Measurements from ENCODE around the gene CYP3A4. TPM values are rescaled to one million over a fixed set of nuclear protein-coding genes. Genes with fewer than 3 reads are reported as not detected.

CYP3A4 gene
- total and polyA plus RNA-seq, 2 of the 8 experiments (the other 6 are each of a cell fraction or from before 2014, with no cell fraction given) = not detected

GRCh38 chr7:99798972-99799371 lies 15.0 kb upstream of the CYP3A4 start:
- WGBS, 2 experiments (ENCODE audit: extremely low coverage in 1 of 2, insufficient coverage in 1 of 2, insufficient read length in 1 of 2, insufficient replicate concordance in 2 of 2, low coverage in 1 of 2, low lambda C conversion rate in 2 of 2, missing lambda C conversion rate in 1 of 2) = 86% methylated on average over 2 of the region's 2 CpGs; no CpG with 5 or more reads in 1 of the 2 experiments
- Histone ChIP-seq H3K4me3 (ENCODE audit: extremely low read depth in 1 of 4, insufficient read depth in 2 of 4, low read depth in 3 of 4, low read length in 4 of 4) (no peak overlapping the region), H2BK15ac (ENCODE audit: low read length) (no peak overlapping the region), H2AFZ (ENCODE audit: low read length) (no peak overlapping the region), H2AK5ac (ENCODE audit: low read depth, low read length) (no peak overlapping the region), H3K23ac (ENCODE audit: insufficient read length) (no peak overlapping the region), H2BK5ac (ENCODE audit: low read depth, low read length) (no peak overlapping the region), H3K23me2 (ENCODE audit: low read depth, low read length) (no peaks in the 10 kb centered on the region), H4K8ac (ENCODE audit: extremely low read depth, insufficient read depth, low read length) (no peak overlapping the region), H3K27ac (ENCODE audit: low read depth, low read length) (no peak overlapping the region), H3K27me3 (replicated peaks in 1 of 4; ENCODE audit: control insufficient read depth in 3 of 4, extremely low read depth in 1 of 4, insufficient read depth in 3 of 4, low read length in 3 of 4) (no peaks in the 10 kb centered on the region), H3K4me2 (ENCODE audit: insufficient read depth in 1 of 2, low read depth in 2 of 2, low read length in 2 of 2) (no peak overlapping the region), H4K91ac (replicated peaks; ENCODE audit: insufficient read length, low read length) (no peak overlapping the region), H2BK20ac (ENCODE audit: low read length) (no peak overlapping the region), H3K9me3 (ENCODE audit: insufficient read depth in 2 of 2, low read depth in 1 of 2, low read length in 1 of 2) (peaks cover 8% of the 10 kb centered on the region in 2 experiments; a peak in 3 of 4 replicates), H3K14ac (ENCODE audit: insufficient read length) (no peak overlapping the region), H3K36me3 (ENCODE audit: control insufficient read depth in 2 of 4, insufficient read depth in 4 of 4, low read length in 3 of 4) (no peaks in the 10 kb centered on the region), H2BK12ac (ENCODE audit: low read depth, low read length) (no peak overlapping the region), H4K20me1 (replicated peaks in 1 of 2; ENCODE audit: control insufficient read depth in 1 of 2, insufficient read depth in 2 of 2, low read length in 2 of 2) (no peaks in the 10 kb centered on the region), H4K5ac (ENCODE audit: insufficient read length, low read depth, low read length) (no peak overlapping the region), H3K4ac (replicated peaks; ENCODE audit: insufficient read length, low read depth, low read length) (no peak overlapping the region), H2BK120ac (replicated peaks; ENCODE audit: low read depth, low read length) (no peak overlapping the region), H3K79me1 (ENCODE audit: low read depth, low read length) (no peaks in the 10 kb centered on the region), H3K56ac (replicated peaks; ENCODE audit: insufficient read length, low read depth, low read length) (no peak overlapping the region), H3K79me2 (ENCODE audit: control insufficient read depth in 1 of 2, insufficient read depth in 2 of 2, low read length in 2 of 2) (no peaks in the 10 kb centered on the region), H3K4me1 (replicated peaks in 1 of 4; ENCODE audit: control insufficient read depth in 3 of 4, insufficient read depth in 4 of 4, low read length in 3 of 4) (no peaks in the 10 kb centered on the region), H3K9ac (replicated peaks in 1 of 4; ENCODE audit: extremely low read depth in 1 of 4, low read depth in 3 of 4, low read length in 3 of 4) (no peak overlapping the region), H3K18ac (ENCODE audit: extremely low read depth, low read length) (no peak overlapping the region)
- no peak for FAIRE-seq
- ChIA-PET CTCF (ENCODE audit: partially characterized antibody) (no interaction called here), POLR2A (ENCODE audit: partially characterized antibody) (no interaction called here)
- no peak for TF ChIP-seq SIRT6 (IDR thresholded peaks at IDR 0.05; ENCODE audit: low read length)
- no peak for TF ChIP-seq GABPA (IDR thresholded peaks at IDR 0.05; ENCODE audit: borderline replicate concordance, insufficient read depth, low read length)
- no peak for TF ChIP-seq USF2 (IDR thresholded peaks at IDR 0.05; ENCODE audit: low read length)
- TF ChIP-seq TAF7 (optimal IDR thresholded peaks at IDR 0.05; ENCODE audit: borderline replicate concordance, low read depth, low read length) = no peak
- no peak for TF ChIP-seq SIN3A (conservative IDR thresholded peaks at IDR 0.05 in 1 of 2, IDR thresholded peaks at IDR 0.05 in 1 of 2; ENCODE audit: low read depth in 1 of 2, low read length in 2 of 2)
- no peak for TF ChIP-seq TEAD4 (IDR thresholded peaks at IDR 0.05; ENCODE audit: low read depth, low read length)
- TF ChIP-seq EGR1 (IDR thresholded peaks at IDR 0.05; ENCODE audit: borderline replicate concordance, low read depth, low read length) = no peak
- DNase-seq (ENCODE audit: low read depth in 1 of 2, low spot score in 2 of 2) = no peak
